Activated CD8-positive, alpha-beta memory T cell treated with anti-CD3 and anti-CD28 coated beads for 4 hours (primary cell): Measurements from ENCODE around the gene PNPLA2.
A peak's percentile ranks its signal among the peaks of the same experiment; 100 is the strongest.

ENCODE experiments used
- DNase-seq, 2 donors: peaks; one replicate each; pipeline ENCODE4 v3.0.0-alpha.2; 2020; ENCODE audit warnings: low read depth in 2 of 2

PNPLA2 gene

DNA sequence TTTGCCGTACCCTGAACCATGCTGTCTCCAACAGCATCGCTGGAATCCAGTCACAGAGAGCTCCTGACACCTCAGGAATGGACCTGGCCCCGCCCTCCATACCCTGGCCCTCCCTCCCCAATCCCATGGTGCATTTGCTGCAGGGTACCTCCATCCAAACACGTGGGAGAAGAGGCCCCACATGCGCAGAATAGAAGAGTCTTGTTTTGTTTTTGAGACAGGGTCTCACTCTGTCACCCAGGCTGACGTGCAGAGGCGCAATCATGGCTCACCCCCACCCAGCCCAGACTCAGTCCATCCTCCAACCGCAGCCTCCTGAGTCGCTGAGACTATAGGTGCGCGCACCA is 2.3 kb upstream of the PNPLA2 start:
- no peak for DNase-seq

GRCh38 chr11:819129-819931 is 616 bp downstream of the PNPLA2 start:
- DNase-seq = peak; percentile 81 to 84

DNA sequence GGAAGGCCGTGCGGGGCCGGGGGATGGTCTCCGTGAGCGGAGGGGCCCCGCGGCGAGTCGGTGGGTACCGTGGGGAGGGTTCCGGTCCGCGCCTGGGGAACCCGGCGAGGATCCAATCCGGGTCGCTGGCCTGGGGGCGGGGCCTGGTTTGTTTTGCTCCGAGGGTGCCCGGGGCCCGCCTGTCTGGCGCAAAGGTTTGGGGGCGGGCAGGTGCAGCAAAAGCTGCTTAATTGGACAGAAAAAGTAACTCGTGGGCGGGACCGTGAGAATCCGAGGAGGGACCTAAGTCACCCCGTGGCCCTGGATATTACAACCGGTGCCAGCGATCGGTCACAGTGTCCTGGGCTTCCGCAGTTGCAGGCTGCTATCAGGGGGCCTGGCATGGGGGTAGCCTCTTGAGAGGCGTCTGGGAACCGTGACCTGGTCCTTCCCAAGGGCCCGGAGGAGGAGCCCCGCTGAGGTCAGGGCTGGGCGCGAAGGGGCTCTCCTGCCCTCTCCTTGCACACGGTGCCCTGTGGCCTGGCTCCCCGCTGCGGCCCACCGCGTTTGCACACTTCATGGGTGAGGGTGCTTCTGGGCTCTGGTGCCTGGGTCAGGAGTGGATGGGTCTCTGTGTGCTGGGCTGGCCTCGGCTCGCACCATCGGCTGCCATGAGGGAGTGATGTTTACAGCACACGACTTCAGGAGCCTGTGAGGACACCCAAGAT is 1.4 kb downstream of the PNPLA2 start:
- DNase-seq = peak; percentile 85 to 88

DNA sequence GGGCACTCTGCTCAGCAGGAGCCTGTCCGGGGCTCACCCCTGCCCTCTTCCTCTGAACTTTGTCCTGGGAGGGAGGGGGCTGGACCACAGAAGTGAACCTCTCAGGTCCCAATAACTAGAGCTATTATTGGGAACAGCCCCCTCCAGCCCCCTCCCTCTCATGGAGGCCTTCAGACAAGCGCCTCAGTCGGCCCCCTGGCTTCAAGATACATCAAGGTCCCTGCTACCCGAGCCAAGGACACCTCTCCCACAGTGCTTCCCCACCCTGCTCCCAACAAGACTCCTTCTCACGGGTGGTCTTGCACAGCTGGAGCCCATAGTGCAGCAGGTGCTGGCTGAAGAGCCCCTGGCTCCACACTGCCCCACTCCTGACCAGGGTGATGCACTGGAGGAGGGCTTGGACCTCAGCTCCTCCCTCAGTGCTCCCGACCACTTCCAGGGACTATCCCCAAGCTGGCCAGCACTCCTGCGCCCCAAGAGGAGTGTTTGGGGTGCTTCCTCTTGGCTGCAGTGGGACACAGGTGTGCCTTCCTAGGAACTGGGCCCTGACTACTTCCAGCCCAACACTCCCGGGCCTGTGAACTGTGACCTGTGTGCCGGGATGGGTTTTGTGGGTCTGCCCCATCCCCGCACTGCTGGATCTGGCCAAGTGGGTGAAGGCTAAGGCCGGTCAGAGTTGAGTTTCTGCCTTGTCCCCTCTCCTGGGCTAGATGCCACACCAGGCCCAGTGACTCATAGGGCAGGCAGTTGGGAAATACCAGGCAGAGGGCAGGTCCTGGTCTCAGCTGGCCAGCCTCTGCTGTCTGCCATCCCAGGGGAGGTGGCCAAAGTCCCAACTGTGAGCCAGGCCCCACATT is 2.2 kb downstream of the PNPLA2 start:
- DNase-seq = no peak

- DNase-seq = no peak
Observed at GRCh38 chr11:821512-822371, 3.0 kb downstream of the PNPLA2 start.

- no peak for DNase-seq
Observed at GRCh38 chr11:823441-824291, 5.0 kb downstream of the PNPLA2 start.

- DNase-seq = no peak
Observed at GRCh38 chr11:824292-824880, 5.7 kb downstream of the PNPLA2 start.

DNA sequence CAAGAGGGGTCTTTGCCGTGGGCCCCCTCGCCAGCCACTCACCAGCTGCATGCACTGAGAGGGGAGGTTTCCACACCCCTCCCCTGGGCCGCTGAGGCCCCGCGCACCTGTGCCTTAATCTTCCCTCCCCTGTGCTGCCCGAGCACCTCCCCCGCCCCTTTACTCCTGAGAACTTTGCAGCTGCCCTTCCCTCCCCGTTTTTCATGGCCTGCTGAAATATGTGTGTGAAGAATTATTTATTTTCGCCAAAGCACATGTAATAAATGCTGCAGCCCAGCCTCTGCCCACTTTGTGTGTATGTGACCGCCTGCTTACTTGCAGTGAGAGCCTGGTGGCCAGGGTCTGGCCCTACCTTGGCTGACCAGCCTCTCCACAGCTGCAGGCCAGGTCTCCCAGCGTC is 6.2 kb downstream of the PNPLA2 start:
- no peak for DNase-seq

- no peak for DNase-seq
Observed at GRCh38 chr11:825366-826226, 6.9 kb downstream of the PNPLA2 start.

DNA sequence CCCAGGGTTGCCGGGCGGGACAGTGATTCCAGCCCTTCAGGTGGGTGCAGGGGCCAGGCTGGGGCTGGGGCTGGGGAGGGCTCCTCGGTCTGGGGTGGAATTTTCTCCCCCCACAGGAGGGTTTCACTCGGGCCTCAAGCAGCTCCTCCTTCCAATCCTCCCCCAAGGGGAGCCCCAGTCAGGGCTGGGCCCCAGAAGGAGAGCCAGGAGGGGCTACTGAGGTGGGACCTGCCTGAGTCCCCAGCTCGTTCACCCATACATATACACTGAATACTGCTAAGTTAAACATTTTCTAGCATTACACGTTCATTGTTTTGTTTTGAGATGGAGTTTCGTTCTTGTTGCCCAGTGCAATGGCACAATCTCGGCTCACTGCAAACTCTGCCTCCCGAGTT is 7.5 kb downstream of the PNPLA2 start:
- no peak for DNase-seq

DNA sequence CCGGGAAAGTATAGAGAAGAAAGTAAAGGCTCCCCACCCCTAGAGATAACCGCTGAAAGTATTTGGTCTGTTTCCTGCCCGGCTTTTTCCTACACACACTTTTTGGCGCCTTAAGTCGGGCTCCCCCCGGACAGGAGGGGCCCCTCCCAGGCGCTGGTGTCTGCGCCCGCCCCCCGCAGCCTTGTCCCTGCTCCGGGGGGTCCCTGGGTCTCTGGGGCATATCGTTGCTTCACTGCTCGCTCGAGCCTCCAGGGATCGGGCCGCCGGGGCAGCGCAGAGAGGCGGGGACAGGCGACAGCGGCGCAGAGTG is 8.1 kb downstream of the PNPLA2 start:
- DNase-seq = no peak

DNA sequence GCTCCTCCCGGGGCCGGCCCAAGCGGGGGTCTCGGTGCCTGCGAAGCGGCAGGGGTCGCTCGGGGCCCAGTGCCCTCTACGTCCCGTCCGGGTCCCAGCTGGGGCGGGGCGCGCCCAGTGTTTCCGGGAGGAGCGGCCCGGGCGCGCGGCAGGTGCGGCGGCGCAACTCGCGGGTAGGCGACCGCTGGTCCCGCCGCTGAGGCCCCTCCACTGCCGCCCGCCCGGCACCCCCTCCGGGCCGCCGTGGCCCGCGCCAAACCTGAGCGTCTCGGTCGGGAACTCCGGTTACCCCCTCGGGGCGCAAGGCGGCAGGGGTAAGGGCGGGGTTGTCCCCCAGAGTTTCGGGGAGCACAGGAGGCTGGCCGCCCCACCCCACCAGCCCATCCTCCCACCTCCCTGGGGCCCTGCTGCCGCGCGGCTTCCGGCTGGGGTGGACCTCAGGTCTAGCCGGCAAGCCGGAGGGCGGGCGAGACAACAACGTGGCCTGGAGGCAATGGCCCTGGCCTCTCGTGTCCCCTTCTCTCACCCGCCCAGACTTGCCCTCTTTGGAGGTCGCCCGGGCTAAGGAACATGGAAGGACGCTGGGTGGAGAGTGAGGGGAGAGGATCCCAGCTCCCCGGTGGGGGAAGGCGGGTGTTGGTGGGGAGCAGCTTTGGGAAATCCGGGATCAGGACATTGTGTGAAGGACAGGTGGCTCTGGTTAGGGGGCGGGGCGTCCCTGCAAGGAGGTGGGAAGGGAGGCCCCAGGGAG is 8.6 kb downstream of the PNPLA2 start:
- no peak for DNase-seq

- DNase-seq = no peak
Observed at GRCh38 chr11:827897-828192, 9.1 kb downstream of the PNPLA2 start, which contains the start of gene CRACR2B. Gene CRACR2B, plus strand, starts transcription at chr11:827919. Its CDS starts 689 bp downstream, at chr11:828608.

DNA sequence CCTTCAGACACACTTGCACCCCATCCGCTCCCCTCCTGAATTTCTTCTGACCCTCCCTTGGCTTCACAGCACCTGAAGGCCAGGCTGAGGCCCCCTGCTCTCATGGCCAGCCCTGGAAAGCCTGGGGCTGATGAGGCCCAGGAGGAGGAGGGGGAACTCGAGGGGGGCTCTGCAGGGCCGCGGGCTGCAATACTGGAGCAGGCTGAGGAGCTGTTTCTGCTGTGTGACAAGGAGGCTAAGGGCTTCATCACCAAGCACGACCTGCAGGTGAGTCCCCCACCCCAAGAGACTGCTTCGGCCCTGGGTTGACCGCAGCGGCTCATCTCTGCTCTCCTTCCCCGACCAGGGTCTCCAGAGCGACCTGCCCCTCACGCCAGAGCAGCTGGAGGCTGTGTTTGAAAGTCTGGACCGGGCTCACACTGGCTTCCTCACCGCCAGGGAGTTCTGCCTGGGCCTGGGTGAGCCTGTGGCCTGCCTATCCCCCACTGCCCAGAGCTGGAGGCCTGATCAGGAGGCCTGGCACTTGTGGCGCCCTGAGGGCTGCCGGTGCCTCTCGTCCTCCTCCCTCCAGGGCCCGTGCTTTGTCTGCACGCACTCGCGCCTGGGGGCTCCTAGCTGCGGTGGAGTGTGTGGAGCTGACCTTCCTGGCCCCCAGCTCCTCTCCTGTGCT is 9.9 kb downstream of the PNPLA2 start:
- DNase-seq = no peak

DNA sequence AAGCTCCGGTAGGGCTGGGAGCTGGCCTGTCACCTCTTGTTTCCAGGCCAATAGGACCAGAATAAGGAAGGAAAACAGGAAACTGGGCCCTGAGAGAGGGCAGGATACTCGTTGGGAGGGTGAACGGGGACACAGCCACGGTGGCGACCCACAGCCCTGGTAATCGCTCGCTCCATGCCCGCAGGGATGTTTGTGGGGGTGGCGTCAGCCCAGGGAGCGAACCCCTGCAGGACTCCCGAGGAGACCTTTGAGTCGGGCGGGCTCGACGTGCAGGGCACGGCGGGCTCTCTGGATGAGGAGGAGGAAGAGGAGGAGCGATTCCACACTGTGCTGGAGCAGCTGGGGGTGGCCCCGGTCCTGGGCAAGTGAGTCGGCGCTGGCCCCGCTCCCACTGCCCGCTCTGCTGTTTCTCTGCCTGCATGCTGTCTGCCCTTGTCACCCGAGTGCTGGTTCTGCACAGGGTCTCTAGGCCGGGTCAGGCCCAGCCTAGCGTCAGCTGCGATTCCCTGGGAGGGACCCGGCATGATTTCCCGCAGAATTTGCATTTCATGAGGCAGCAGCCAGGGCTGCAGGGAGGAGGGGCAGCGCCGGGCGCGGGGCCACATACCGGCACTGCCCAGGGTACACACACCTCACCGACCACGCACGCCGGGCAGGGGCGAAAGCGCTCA is 10.6 kb downstream of the PNPLA2 start:
- no peak for DNase-seq

- DNase-seq = no peak
Observed at GRCh38 chr11:829847-830294, 11.2 kb downstream of the PNPLA2 start.

- peak; percentile 28 to 44 for DNase-seq
Observed at GRCh38 chr11:830295-831117, 11.8 kb downstream of the PNPLA2 start.
